Fibroblast of pulmonary artery (primary cell): ENCODE results near the gene SYT4.

ENCODE experiments used
- DNase-seq: peaks from one replicate; pipeline ENCODE4 v3.0.0-alpha.2; 2010; ENCODE audit warnings: low read depth
- H3K4me3 ChIP-seq: replicated peaks from 2 replicates; pipeline ENCODE4 v1.5.1; 2011; ENCODE audit warnings: low read depth, mild to moderate bottlenecking, control low read depth, low read length, moderate library complexity
- TF ChIP-seq, protein P1 (sequence below): IDR thresholded peaks from 2 replicates; pipeline ENCODE4 v1.5.1; 2011; ENCODE audit warnings: mild to moderate bottlenecking, control low read depth, low read length, inconsistent platforms; ENCODE audit errors: missing control alignments

The SYT4 gene

DNA sequence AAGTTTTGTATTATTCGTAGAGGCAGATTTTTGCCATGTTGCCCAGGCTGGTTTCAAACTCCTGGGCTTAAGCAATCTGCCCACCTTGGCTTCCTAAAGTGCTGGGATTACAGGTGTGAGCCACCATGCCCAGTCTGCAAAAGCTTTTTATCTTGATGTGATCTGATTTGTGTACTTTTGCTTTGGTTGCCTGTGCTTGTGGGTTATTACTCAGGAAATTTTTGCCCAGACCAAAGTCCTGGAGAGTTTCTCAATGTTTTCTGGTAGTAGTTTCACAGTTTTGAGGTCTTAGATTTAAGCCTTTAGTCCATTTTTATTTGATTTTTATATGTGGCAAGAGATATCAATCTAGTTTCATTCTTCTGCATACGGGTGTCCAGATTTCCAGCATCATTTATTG lies 42.4 kb downstream of the SYT4 start:
- H3K4me3 ChIP-seq, result no peak overlapping the region
- TF ChIP-seq, protein P1, sequence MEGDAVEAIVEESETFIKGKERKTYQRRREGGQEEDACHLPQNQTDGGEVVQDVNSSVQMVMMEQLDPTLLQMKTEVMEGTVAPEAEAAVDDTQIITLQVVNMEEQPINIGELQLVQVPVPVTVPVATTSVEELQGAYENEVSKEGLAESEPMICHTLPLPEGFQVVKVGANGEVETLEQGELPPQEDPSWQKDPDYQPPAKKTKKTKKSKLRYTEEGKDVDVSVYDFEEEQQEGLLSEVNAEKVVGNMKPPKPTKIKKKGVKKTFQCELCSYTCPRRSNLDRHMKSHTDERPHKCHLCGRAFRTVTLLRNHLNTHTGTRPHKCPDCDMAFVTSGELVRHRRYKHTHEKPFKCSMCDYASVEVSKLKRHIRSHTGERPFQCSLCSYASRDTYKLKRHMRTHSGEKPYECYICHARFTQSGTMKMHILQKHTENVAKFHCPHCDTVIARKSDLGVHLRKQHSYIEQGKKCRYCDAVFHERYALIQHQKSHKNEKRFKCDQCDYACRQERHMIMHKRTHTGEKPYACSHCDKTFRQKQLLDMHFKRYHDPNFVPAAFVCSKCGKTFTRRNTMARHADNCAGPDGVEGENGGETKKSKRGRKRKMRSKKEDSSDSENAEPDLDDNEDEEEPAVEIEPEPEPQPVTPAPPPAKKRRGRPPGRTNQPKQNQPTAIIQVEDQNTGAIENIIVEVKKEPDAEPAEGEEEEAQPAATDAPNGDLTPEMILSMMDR, result no peak
- DNase-seq, result no peak

DNA sequence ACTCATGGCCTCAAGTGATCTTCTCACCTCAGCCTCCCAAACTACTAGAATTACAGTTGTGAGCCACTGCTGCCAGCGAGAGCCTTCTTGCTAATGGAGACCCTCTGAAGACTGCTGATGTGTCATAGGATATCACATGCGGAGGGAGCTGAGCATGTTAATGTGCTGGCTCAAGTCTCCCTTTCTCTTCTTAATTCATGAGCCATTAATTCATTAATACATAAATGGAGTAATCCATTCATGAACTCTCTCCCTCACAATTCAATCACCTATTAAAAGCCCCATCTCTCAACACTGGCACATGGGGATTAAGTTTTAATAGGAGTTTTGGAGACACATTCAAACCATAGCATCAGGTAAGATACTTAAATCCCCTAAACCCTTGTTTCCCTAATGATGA lies 54.8 kb downstream of the SYT4 start:
- DNase-seq, result no peak
- no peak overlapping the region for H3K4me3 ChIP-seq
- TF ChIP-seq, protein P1, result no peak

DNA sequence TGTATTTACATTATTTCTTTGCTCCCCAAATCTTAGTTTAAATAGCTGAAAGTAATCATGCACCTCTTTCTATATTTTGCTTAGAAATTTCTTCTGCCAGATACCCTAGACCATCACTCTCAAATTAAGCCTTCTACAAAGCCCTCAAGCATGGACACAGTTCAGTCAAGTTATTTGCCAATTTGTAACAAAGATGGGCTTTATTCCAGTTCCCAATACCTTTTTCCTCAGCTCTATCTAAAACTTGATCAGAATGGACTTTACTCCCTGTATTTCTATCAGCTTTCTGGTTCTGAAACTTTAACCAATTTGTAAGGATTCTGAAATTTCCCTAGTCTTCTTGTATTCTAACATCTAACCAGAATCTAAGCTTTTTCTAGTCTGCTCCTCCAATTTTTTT lies 56.6 kb downstream of the SYT4 start:
- H3K4me3 ChIP-seq, result no peak overlapping the region
- TF ChIP-seq, protein P1, result no peak
- no peak for DNase-seq
